Left lung (tissue), 10 donors: ENCODE results near the gene CPN2. TPM values are rescaled to one million over a fixed set of nuclear protein-coding genes. Genes with fewer than 3 reads are reported as not detected.

ENCODE experiments used
- ATAC-seq: fragments of 200-7000 bp; cut with Tn5 transposase; one replicate; pipeline ENCODE4 v1.9.1; 2020; ENCODE audit warnings: moderate library complexity
- DNase-seq, 4 donors: peaks; one replicate each; pipeline ENCODE4 v3.0.0-alpha.2; 2013 to 2020
- H3K27ac ChIP-seq, 2 donors: fragments of 200-600 bp; sonication (generic) in 1 of 2; one replicate each; pipeline versions ENCODE4 v1.5.0 to v1.8.0; 2020 to 2021
- H3K27me3 ChIP-seq, 2 donors: fragments of 200-600 bp; sonication (generic) in 1 of 2; one replicate each; pipeline versions ENCODE4 v1.5.0 to v1.8.0; 2020 to 2021
- H3K36me3 ChIP-seq, 2 donors: fragments of 200-600 bp; sonication (generic) in 1 of 2; one replicate each; pipeline versions ENCODE4 v1.5.0 to v1.8.0; 2020 to 2021
- H3K4me1 ChIP-seq, 2 donors: fragments of 200-600 bp; one replicate each; pipeline ENCODE4 v1.8.0; 2021
- H3K4me3 ChIP-seq, 2 donors: fragments of 200-600 bp; sonication (generic) in 1 of 2; one replicate each; pipeline versions ENCODE4 v1.5.0 to v1.8.0; 2020 to 2021; ENCODE audit warnings: mild to moderate bottlenecking in 1 of 2
- H3K9me3 ChIP-seq, 2 donors: fragments of 200-600 bp; sonication (generic) in 1 of 2; one replicate each; pipeline versions ENCODE4 v1.5.0 to v1.8.0; 2020 to 2021
- intact Hi-C, 2 donors: fragments of 100-400 bp; cut with DNase I; formaldehyde crosslinking; loops; one replicate each; pipeline versions ENCODE4 v1.11.2 to v1.14.2; 2022
- polyA plus RNA-seq, 6 donors: library from polyadenylated mRNA; unstranded; fragments of 120-200 nt; gene quantifications; one replicate each; pipeline ENCODE4 v1.2.1, GENCODE V29; 2013; ENCODE audit not compliant: insufficient read length in 6 of 6
- total RNA-seq, 2 donors: library from RNA; stranded (reverse); fragmentation: NEBNext Ultra II Directional; extraction: Animal tissue kit (Norgen Biotek cat#: 25700); gene quantifications; one replicate each; pipeline ENCODE4 v1.2.1, GENCODE V29; 2021
- TF ChIP-seq, protein P1 (sequence below), 2 donors: fragments of 200-600 bp; sonication (generic) in 1 of 2; IDR thresholded peaks; one replicate each; pipeline versions ENCODE4 v1.5.0 to v1.8.0; 2021; ENCODE audit warnings: antibody characterized with exemption in 2 of 2
- donor health status: DM: no; HTN: yes; CAD: no.
- donor health status: DM: no; HTN: no; CAD: no.

CPN2 gene
- total and polyA plus RNA-seq, 8 donors, result not detected

- ATAC-seq (peak; percentile 7), DNase-seq (peak in 1 of 4 donors; percentile 4)
- Histone ChIP-seq H3K4me1 (peaks cover 0 to 6% of the 10 kb centered on the region in 2 donors), H3K27ac (no peak overlapping the region), H3K4me3 (no peak overlapping the region), H3K36me3 (no peaks in the 10 kb centered on the region), H3K27me3 (peaks cover 0 to 21% of the 10 kb centered on the region in 2 donors), H3K9me3 (peaks cover 0 to 11% of the 10 kb centered on the region in 2 donors)
- intact Hi-C loops, result loop anchor here in 1 of 2 donors (10.0 kb wide), 1 partner anchor 548 kb away; no protein-coding TSS in a partner anchor
- TF ChIP-seq, protein P1, sequence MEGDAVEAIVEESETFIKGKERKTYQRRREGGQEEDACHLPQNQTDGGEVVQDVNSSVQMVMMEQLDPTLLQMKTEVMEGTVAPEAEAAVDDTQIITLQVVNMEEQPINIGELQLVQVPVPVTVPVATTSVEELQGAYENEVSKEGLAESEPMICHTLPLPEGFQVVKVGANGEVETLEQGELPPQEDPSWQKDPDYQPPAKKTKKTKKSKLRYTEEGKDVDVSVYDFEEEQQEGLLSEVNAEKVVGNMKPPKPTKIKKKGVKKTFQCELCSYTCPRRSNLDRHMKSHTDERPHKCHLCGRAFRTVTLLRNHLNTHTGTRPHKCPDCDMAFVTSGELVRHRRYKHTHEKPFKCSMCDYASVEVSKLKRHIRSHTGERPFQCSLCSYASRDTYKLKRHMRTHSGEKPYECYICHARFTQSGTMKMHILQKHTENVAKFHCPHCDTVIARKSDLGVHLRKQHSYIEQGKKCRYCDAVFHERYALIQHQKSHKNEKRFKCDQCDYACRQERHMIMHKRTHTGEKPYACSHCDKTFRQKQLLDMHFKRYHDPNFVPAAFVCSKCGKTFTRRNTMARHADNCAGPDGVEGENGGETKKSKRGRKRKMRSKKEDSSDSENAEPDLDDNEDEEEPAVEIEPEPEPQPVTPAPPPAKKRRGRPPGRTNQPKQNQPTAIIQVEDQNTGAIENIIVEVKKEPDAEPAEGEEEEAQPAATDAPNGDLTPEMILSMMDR (IDR thresholded peaks at IDR 0.05), result no peak
These were observed 28.4 kb downstream of the CPN2 start for GRCh38 chr3:194322678-194323211.

GRCh38 chr3:194321693-194322640 lies 29.2 kb downstream of the CPN2 start:
- Histone ChIP-seq H3K27me3 (peaks cover 0 to 29% of the 10 kb centered on the region in 2 donors), H3K36me3 (no peaks in the 10 kb centered on the region), H3K9me3 (peaks cover 0 to 11% of the 10 kb centered on the region in 2 donors), H3K4me3 (no peak overlapping the region), H3K27ac (no peak overlapping the region), H3K4me1 (peaks cover 0 to 6% of the 10 kb centered on the region in 2 donors)
- intact Hi-C loops, result loop anchor here in 1 of 2 donors (10.0 kb wide), 1 partner anchor 547 kb away; no protein-coding TSS in a partner anchor
- no peak for ATAC-seq
- peak in 1 of 4 donors; percentile 76 for DNase-seq
- TF ChIP-seq, protein P1 (IDR thresholded peaks at IDR 0.05), result no peak

DNA sequence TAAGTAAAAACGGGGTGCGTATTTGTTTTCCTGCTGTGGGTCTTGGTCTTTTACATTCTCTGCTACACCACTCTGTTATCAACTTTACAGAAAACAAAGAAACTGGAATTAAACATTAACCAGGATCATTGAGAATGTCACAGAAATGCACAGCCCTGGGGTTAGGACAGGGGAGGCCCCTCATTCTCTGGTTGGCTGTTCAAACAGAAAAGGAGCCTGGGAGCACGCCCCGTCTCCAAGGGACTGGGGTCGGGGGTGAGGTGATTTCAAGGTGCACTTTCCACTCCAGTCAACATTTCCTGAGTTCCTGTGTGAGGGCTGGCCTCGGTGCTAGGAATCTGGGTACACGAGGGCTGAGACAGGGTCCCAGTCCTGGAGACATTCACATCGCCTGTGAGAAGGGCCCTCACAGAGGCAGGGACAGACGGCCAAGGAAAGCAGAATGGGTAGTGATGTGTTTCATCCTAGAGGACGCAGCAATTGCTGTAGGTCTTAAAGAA lies 30.3 kb downstream of the CPN2 start:
- ATAC-seq, result no peak
- H3K27ac ChIP-seq, result no peak overlapping the region
- H3K27me3 ChIP-seq, result peaks cover 0 to 38% of the 10 kb centered on the region in 2 donors
- no peaks in the 10 kb centered on the region for H3K36me3 ChIP-seq
- DNase-seq, result peak in 1 of 4 donors; percentile 16
- no peak overlapping the region for H3K4me3 ChIP-seq
- H3K4me1 ChIP-seq, result peaks cover 3 to 10% of the 10 kb centered on the region in 2 donors
- TF ChIP-seq, protein P1 (IDR thresholded peaks at IDR 0.05), result no peak
- peaks cover 0 to 11% of the 10 kb centered on the region in 2 donors for H3K9me3 ChIP-seq
- intact Hi-C loops, result loop anchor here in 1 of 2 donors (10.0 kb wide), 1 partner anchor 546 kb away; no protein-coding TSS in a partner anchor

- no peaks in the 10 kb centered on the region for H3K36me3 ChIP-seq
- H3K4me1 ChIP-seq, result peaks cover 4 to 17% of the 10 kb centered on the region in 2 donors
- intact Hi-C loops, result loop anchor here in 1 of 2 donors (10.0 kb wide), 1 partner anchor 545 kb away; no protein-coding TSS in a partner anchor
- H3K27me3 ChIP-seq, result peaks cover 0 to 40% of the 10 kb centered on the region in 2 donors
- no peak overlapping the region for H3K4me3 ChIP-seq
- H3K27ac ChIP-seq, result no peak overlapping the region
- peaks cover 0 to 11% of the 10 kb centered on the region in 2 donors for H3K9me3 ChIP-seq
- ATAC-seq (no peak), DNase-seq (peak in 1 of 4 donors; percentile 12)
- TF ChIP-seq, protein P1 (IDR thresholded peaks at IDR 0.05), result no peak
These were observed 31.0 kb downstream of the CPN2 start for GRCh38 chr3:194320100-194320499.
